GM18499 (cell line): Measurements from ENCODE around the gene ZNF606.

Experiments used
- ATAC-seq: cut with Tn5 transposase; IDR thresholded peaks from one replicate; pipeline ENCODE4 v1.9.1; 2021; ENCODE audit warnings: moderate number of reproducible peaks; ENCODE audit not compliant: insufficient read depth, unreplicated experiment

ZNF606 gene

GRCh38 chr19:57935731-57936130, 66.9 kb downstream of the ZNF606 start:
- ATAC-seq, result no peak

GRCh38 chr19:57934820-57935665, 67.6 kb downstream of the ZNF606 start, which contains the start of gene ZNF418:
ZNF418 (minus strand) TSS chr19:57935402; CDS start chr19:57933822, 1,580 bp downstream.
- ATAC-seq, result no peak

DNA sequence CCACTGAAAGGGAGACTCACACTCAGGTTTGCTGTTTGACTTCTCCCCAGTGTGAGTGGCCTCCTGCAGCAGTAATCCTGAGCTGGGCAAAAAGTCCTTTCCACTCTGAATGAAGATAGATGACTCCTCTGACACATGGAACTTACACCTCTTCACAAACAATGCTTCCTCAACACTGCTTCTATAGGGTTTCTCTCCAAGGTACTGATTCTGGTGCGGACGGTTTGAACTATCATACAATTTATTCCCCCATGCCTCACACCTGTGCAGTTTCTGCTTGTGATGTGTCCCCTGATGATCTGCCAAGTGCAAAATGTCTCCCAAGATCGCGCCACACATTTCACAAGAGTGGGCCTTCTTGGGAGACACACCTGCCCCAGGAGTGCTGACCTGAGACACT, 75.0 kb downstream of the ZNF606 start:
- no peak for ATAC-seq
